ENCODE measurements around the gene NLGN1. TPM values are rescaled to one million over a fixed set of nuclear protein-coding genes. Genes with fewer than 3 reads are reported as not detected.

NLGN1 gene
- total RNA-seq, 3 donors from 2014 or later = 4.4 to 12.3 (median 6.9) TPM

DNA sequence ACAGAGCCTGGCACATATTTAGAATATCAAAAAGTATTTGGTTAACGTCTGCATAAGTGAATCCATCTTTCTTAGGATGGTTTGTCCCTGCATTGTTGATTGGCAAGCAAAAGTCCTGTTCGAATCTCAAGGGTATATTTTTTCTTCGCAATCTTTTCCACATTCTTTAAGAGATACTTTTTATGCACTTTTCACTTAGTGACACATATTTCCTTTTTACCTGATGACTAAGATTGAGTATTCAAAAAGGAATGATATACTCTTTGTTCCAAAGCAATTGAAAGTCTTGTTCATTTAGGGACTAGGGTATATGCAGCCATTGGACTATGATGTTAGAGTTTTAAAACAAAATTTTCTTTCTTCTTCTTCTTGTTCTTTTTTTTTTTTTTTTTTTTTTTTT is 349.9 kb downstream of the NLGN1 start:
- TF ChIP-seq, protein P1, sequence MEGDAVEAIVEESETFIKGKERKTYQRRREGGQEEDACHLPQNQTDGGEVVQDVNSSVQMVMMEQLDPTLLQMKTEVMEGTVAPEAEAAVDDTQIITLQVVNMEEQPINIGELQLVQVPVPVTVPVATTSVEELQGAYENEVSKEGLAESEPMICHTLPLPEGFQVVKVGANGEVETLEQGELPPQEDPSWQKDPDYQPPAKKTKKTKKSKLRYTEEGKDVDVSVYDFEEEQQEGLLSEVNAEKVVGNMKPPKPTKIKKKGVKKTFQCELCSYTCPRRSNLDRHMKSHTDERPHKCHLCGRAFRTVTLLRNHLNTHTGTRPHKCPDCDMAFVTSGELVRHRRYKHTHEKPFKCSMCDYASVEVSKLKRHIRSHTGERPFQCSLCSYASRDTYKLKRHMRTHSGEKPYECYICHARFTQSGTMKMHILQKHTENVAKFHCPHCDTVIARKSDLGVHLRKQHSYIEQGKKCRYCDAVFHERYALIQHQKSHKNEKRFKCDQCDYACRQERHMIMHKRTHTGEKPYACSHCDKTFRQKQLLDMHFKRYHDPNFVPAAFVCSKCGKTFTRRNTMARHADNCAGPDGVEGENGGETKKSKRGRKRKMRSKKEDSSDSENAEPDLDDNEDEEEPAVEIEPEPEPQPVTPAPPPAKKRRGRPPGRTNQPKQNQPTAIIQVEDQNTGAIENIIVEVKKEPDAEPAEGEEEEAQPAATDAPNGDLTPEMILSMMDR (IDR thresholded peaks at IDR 0.05) = no peak
- TF ChIP-seq POLR2AphosphoS5 (IDR thresholded peaks at IDR 0.05) (no peak), POLR2A (IDR thresholded peaks at IDR 0.05) (no peak)
- no peak for DNase-seq (ENCODE audit: low spot score in 2 of 2)
- intact Hi-C loops (cut with DNase I; ENCODE audit: low total_unique reads) = no loop called here
- no peak overlapping the region for H3K4me3 ChIP-seq
- no peaks in the 10 kb centered on the region for H3K9me3 ChIP-seq
- no peaks in the 10 kb centered on the region for H3K4me1 ChIP-seq
- no peaks in the 10 kb centered on the region for H3K27me3 ChIP-seq
- H3K27ac ChIP-seq = no peak overlapping the region
- no peaks in the 10 kb centered on the region for H3K36me3 ChIP-seq

DNA sequence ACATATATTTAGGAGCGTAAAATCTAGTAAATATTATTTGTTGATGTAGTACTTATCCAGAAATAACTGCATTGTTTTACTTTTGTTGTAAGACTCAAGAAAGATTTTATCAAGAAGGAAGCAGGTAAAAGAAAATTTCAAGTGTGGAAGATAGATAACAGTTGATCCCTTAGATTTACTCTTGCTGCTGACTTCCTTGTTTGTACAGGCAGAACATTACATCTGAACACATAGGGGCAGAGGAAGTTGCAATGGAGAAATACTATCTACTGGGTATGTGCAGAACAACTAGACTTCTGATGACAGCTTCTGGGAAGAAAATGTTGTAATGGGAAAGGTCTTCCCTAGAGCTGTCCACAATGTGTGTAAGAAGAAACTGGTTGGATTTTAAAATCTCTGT is 350.6 kb downstream of the NLGN1 start:
- Histone ChIP-seq H3K27ac (no peak overlapping the region), H3K27me3 (no peaks in the 10 kb centered on the region), H3K4me3 (no peak overlapping the region), H3K36me3 (no peaks in the 10 kb centered on the region), H3K9me3 (no peaks in the 10 kb centered on the region), H3K4me1 (no peaks in the 10 kb centered on the region)
- TF ChIP-seq, protein P1 (IDR thresholded peaks at IDR 0.05) = no peak
- TF ChIP-seq POLR2A (IDR thresholded peaks at IDR 0.05) (no peak), POLR2AphosphoS5 (IDR thresholded peaks at IDR 0.05) (no peak)
- intact Hi-C loops (cut with DNase I; ENCODE audit: low total_unique reads) = no loop called here
- no peak for DNase-seq (ENCODE audit: low spot score in 2 of 2)

DNA sequence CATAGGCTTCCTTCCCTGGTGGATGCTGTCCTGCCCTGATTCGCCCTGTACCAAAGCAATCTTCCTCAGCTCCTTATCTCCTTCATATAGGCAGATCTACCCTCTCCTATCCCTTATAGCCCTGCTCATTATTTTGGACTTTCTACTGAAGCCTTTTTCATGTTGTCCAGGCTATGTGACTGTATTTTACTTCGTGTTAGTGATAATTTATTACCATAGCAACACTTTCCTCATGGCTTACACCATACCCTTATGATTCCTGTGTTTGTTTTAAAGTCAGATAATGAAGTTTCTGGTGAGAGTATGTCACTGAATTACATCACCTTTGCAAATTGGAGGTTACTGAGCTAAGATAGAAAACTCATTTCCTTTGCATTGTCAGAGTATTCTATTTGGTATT is 352.6 kb downstream of the NLGN1 start:
- no peak for DNase-seq (ENCODE audit: low spot score in 2 of 2)
- Histone ChIP-seq H3K4me3 (no peak overlapping the region), H3K36me3 (no peaks in the 10 kb centered on the region), H3K4me1 (no peaks in the 10 kb centered on the region), H3K27ac (no peak overlapping the region), H3K27me3 (no peaks in the 10 kb centered on the region), H3K9me3 (no peaks in the 10 kb centered on the region)
- intact Hi-C loops (cut with DNase I; ENCODE audit: low total_unique reads) = no loop called here
- TF ChIP-seq POLR2AphosphoS5 (IDR thresholded peaks at IDR 0.05) = no peak
- TF ChIP-seq POLR2A (IDR thresholded peaks at IDR 0.05) = no peak
- TF ChIP-seq, protein P1 (IDR thresholded peaks at IDR 0.05) = no peak

DNA sequence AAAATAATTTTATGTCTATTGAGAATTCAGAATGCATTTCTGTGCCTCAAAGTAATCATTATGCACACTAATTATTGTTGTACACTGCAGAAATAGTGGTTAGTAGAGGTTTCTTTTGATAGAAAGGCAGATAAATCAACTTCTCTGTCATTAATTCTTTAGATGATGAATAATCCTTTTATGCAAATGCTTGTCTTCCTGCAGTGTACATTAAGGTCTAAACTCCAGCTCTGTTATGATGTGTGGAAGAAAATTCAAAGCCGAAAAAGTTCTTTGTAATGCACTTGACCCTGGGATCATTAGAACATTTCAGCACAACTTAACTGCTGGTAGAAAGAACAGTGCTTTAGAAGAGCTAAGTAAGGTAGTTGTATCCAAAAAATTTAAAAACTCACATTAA is 353.0 kb downstream of the NLGN1 start:
- Histone ChIP-seq H3K4me3 (no peak overlapping the region), H3K9me3 (no peaks in the 10 kb centered on the region), H3K27ac (no peak overlapping the region), H3K4me1 (no peaks in the 10 kb centered on the region), H3K27me3 (no peaks in the 10 kb centered on the region), H3K36me3 (no peaks in the 10 kb centered on the region)
- DNase-seq (ENCODE audit: low spot score in 2 of 2) = no peak
- TF ChIP-seq, protein P1 (IDR thresholded peaks at IDR 0.05) = no peak
- no peak for TF ChIP-seq POLR2AphosphoS5 (IDR thresholded peaks at IDR 0.05)
- TF ChIP-seq POLR2A (IDR thresholded peaks at IDR 0.05) = no peak
- intact Hi-C loops (cut with DNase I; ENCODE audit: low total_unique reads) = no loop called here

DNA sequence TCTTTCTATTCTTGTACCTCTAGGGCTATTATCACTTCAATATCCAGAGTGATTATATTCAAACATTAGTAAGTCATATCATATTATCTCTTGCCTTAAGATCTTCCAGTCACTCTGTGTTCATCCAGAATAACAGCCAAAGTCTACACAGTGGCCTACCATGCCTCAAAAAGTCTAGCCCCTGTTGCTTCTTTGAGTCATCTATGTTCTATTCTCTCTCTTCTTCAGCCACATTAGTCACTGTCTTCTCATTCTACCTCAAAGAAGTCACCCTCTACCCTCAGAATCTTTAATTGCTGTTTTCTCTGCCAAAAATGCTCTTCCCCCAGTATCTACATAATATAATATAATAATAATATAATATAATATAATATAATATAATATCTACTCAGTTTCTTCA is 356.0 kb downstream of the NLGN1 start:
- no peak overlapping the region for H3K27ac ChIP-seq
- H3K4me3 ChIP-seq = no peak overlapping the region
- intact Hi-C loops (cut with DNase I; ENCODE audit: low total_unique reads) = no loop called here
- H3K4me1 ChIP-seq = no peaks in the 10 kb centered on the region
- no peaks in the 10 kb centered on the region for H3K36me3 ChIP-seq
- H3K27me3 ChIP-seq = no peaks in the 10 kb centered on the region
- TF ChIP-seq, protein P1 (IDR thresholded peaks at IDR 0.05) = no peak
- TF ChIP-seq POLR2A (IDR thresholded peaks at IDR 0.05) (no peak), POLR2AphosphoS5 (IDR thresholded peaks at IDR 0.05) (no peak)
- H3K9me3 ChIP-seq = no peaks in the 10 kb centered on the region
- no peak for DNase-seq (ENCODE audit: low spot score in 2 of 2)
